K562 (cell line): ENCODE measurements around the gene EEFSEC. TPM values are rescaled to one million over a fixed set of nuclear protein-coding genes. Genes with fewer than 3 reads are reported as not detected.

Experiments used
- ATAC-seq: fragments of 200-7000 bp; cut with Tn5 transposase; 3 replicates; pipeline ENCODE4 v1.9.1; 2020; ENCODE audit warnings: moderate library complexity
- BruUV-seq: library from RNA; stranded (reverse); fragments of 400-500 nt; replicated peaks from 2 replicates; lab custom pipeline; 2021; lab: Mats Ljungman, UMichigan
- CTCF ChIA-PET: fragments of 300-600 bp; formaldehyde crosslinking; extraction: SDS; loops from one replicate; lab custom pipeline; 2021; ENCODE audit warnings: low intra/inter-chr PET ratio; lab: Yijun Ruan, JAX
- POLR2A ChIA-PET: fragments of 300-600, 350-650 bp; sonication (Branson Sonifier 250); formaldehyde crosslinking; extraction: SDS; loops from one replicate; lab custom pipeline; 2021; ENCODE audit warnings: antibody characterized with exemption, inconsistent platforms; lab: Yijun Ruan, JAX
- DNase-seq, 4 experiments: peaks; one replicate each; pipeline versions ENCODE4 v3.0.0 to v3.0.0-alpha.2; 2011 to 2018; ENCODE audit warnings: low spot score in 3 of 4, mixed read lengths in 3 of 4; ENCODE audit errors: extremely low read depth in 1 of 4
- FAIRE-seq: peaks from 2 replicates; lab custom pipeline; 2011; peaks lifted over from hg19 to GRCh38; lab: Jason Lieb, UNC
- H2AFZ ChIP-seq: 2 replicates; pipeline ENCODE4 v1.6.0; 2011; ENCODE audit warnings: low read depth, low read length, control low read depth, inconsistent platforms
- H3K27ac ChIP-seq: fragments of 200-600 bp; 3 replicates; pipeline ENCODE4 v1.8.0; 2011; ENCODE audit warnings: low read depth, mild to moderate bottlenecking, control low read depth, inconsistent platforms, low read length, moderate library complexity, mixed read lengths; ENCODE audit errors: extremely low read depth
- H3K27me3 ChIP-seq, 2 experiments: fragments of 300-600 bp in 1 of 2; 2 replicates in 1 of 2; 3 replicates in 1 of 2; pipeline versions ENCODE4 v1.6.0 to v1.8.0; 2011; ENCODE audit warnings: inconsistent platforms in 2 of 2, low read length in 2 of 2, mild to moderate bottlenecking in 1 of 2, mixed read lengths in 1 of 2, moderate library complexity in 1 of 2; ENCODE audit not compliant: control insufficient read depth in 2 of 2, insufficient read depth in 2 of 2
- H3K36me3 ChIP-seq: fragments of 300-600 bp; 3 replicates; pipeline ENCODE4 v1.8.0; 2011; ENCODE audit warnings: mild to moderate bottlenecking, low read length, inconsistent platforms; ENCODE audit not compliant: control insufficient read depth, insufficient read depth
- H3K4me1 ChIP-seq, 2 experiments: fragments of 200-600 bp in 1 of 2; replicated peaks in 1 of 2; 2 replicates in 1 of 2; 3 replicates in 1 of 2; pipeline versions ENCODE4 v1.5.1 to v1.8.0; 2011; ENCODE audit warnings: inconsistent platforms in 2 of 2, low read length in 2 of 2, mild to moderate bottlenecking in 1 of 2, mixed read lengths in 1 of 2, moderate library complexity in 1 of 2; ENCODE audit not compliant: control insufficient read depth in 2 of 2, insufficient read depth in 2 of 2
- H3K4me2 ChIP-seq: 2 replicates; pipeline ENCODE4 v1.6.1; 2011; ENCODE audit warnings: low read length, control low read depth, inconsistent platforms, mixed read lengths; ENCODE audit not compliant: insufficient read depth
- H3K4me3 ChIP-seq: fragments of 200-600 bp; sonication (generic), shearing (Covaris generic); 2 replicates; pipeline ENCODE4 v1.5.1; 2016; ENCODE audit warnings: control low read depth, inconsistent platforms
- H3K79me2 ChIP-seq: fragments of 200-600 bp; 3 replicates; pipeline ENCODE4 v1.8.0; 2011; ENCODE audit warnings: low read length, inconsistent platforms; ENCODE audit not compliant: control insufficient read depth, insufficient read depth
- H3K9ac ChIP-seq, 2 experiments: 2 replicates each; pipeline versions ENCODE4 v1.6.0 to v1.6.1; 2011; ENCODE audit warnings: low read depth in 2 of 2, low read length in 2 of 2, control low read depth in 1 of 2, inconsistent platforms in 1 of 2, mild to moderate bottlenecking in 1 of 2, mixed read lengths in 1 of 2; ENCODE audit not compliant: insufficient read depth in 1 of 2
- H3K9me1 ChIP-seq: one replicate; pipeline ENCODE4 v1.6.0; 2011; ENCODE audit warnings: inconsistent platforms, mild to moderate bottlenecking, low read length, moderate library complexity; ENCODE audit not compliant: control insufficient read depth, insufficient read depth
- H3K9me3 ChIP-seq: replicated peaks from 2 replicates; pipeline ENCODE4 v1.5.1; 2011; ENCODE audit warnings: low read depth, low read length, inconsistent platforms; ENCODE audit not compliant: control insufficient read depth, insufficient read depth
- H4K20me1 ChIP-seq: replicated peaks from 2 replicates; pipeline ENCODE4 v1.6.1; 2011; ENCODE audit warnings: low read length, inconsistent platforms, mixed read lengths; ENCODE audit not compliant: control insufficient read depth, insufficient read depth
- ATF1 ChIP-seq, 2 experiments: fragments of 450-650 bp in 1 of 2; IDR thresholded peaks; 2 replicates each; pipeline ENCODE4 v1.6.1; 2016; ENCODE audit warnings: missing compliant biosample characterization in 1 of 2, missing genetic modification characterization in 1 of 2
- DDX20 ChIP-seq: fragments of 450-650 bp; IDR thresholded peaks from 2 replicates; pipeline ENCODE4 v1.6.1; 2016; ENCODE audit warnings: missing genetic modification characterization, low read depth, mild to moderate bottlenecking, missing compliant biosample characterization, moderate library complexity
- ERF ChIP-seq: fragments of 450-650 bp; formaldehyde crosslinking; IDR thresholded peaks from 2 replicates; pipeline ENCODE4 v1.4.0; 2020; ENCODE audit warnings: mild to moderate bottlenecking, mixed read lengths
- FUS ChIP-seq: fragments of 200-400 bp; formaldehyde crosslinking; optimal IDR thresholded peaks from 2 replicates; pipeline ENCODE3; 2017; ENCODE audit warnings: low read depth, low read length
- KDM1A ChIP-seq, 2 experiments: fragments of 450-650 bp; IDR thresholded peaks; 2 replicates each; pipeline ENCODE4 v1.6.1; 2016; ENCODE audit warnings: mild to moderate bottlenecking in 2 of 2
- MTA2 ChIP-seq: fragments of 450-650 bp; IDR thresholded peaks from 2 replicates; pipeline ENCODE4 v1.6.1; 2016; ENCODE audit warnings: low read depth
- PHB ChIP-seq: fragments of 250-450 bp; sonication (Bioruptor Pico); IDR thresholded peaks from 2 replicates; pipeline ENCODE4 v1.5.0; 2021
- RB1 ChIP-seq: fragments of 450-650 bp; IDR thresholded peaks from 2 replicates; pipeline ENCODE4 v1.6.1; 2017; ENCODE audit warnings: low read depth, mild to moderate bottlenecking
- RBM22 ChIP-seq: fragments of 200-400 bp; formaldehyde crosslinking; IDR thresholded peaks from 2 replicates; pipeline ENCODE4 v1.6.1; 2018; ENCODE audit warnings: low read length, low read depth; ENCODE audit not compliant: poor library complexity, severe bottlenecking
- TBP ChIP-seq: optimal IDR thresholded peaks from 2 replicates; pipeline ENCODE3; 2011; ENCODE audit warnings: low read depth, low read length, improper control_type of control experiment
- ZKSCAN8 ChIP-seq: fragments of 200-800 bp; sonication (Bioruptor generic); IDR thresholded peaks from 2 replicates; pipeline ENCODE4 v1.6.1; 2016; ENCODE audit warnings: missing genetic modification characterization, missing compliant biosample characterization
- ZNF586 ChIP-seq: fragments of 450-650 bp; formaldehyde crosslinking; conservative IDR thresholded peaks from 2 replicates; pipeline ENCODE4 v1.4.0; 2020; ENCODE audit warnings: mild to moderate bottlenecking, moderate library complexity
- WGBS: fragments of 100-300 bp; shearing (Covaris generic); methylation state at CpG from one replicate; pipeline ENCODE4 v1.1.6; 2016; ENCODE audit warnings: low coverage, mixed read lengths; ENCODE audit not compliant: insufficient coverage; ENCODE audit errors: missing lambda C conversion rate; 5-methylcytosine and 5-hydroxymethylcytosine counted together
- in situ Hi-C: fragments of 300-500 bp; cut with MboI; formaldehyde crosslinking; loops from 4 replicates; pipeline ENCODE4 v1.15.0; 2018; ENCODE audit warnings: inconsistent platforms, mixed read lengths
- intact Hi-C: fragments of 100-400 bp; cut with micrococcal nuclease; formaldehyde crosslinking; loops from 2 replicates; pipeline ENCODE4 v1.14.2; 2022
- polyA plus RNA-seq, 8 experiments: library from polyadenylated mRNA; depleted of rRNA in 4 of 8; stranded (reverse) in 5 of 8; unstranded in 3 of 8; fragments of >200 nt; fragmentation: Nextera tagmentation in 2 of 8; fragmentation: Illumina TruSeq in 1 of 8; extraction: Ambion mirVana in 2 of 8; extraction: Trizol in 1 of 8; gene quantifications; 2 replicates each; pipeline versions ENCODE4 v1.2.1 to v1.2.3, GENCODE V29; 2011 to 2014; ENCODE audit warnings: inconsistent platforms in 1 of 8, missing spikeins in 1 of 8
- total RNA-seq, 7 experiments: library from RNA; depleted of rRNA in 6 of 7; stranded (reverse); fragments of >200 nt in 6 of 7; fragmentation: Illumina TruSeq in 2 of 7; extraction: Trizol in 2 of 7; gene quantifications; 2 replicates each; pipeline versions ENCODE4 v1.2.1 to v1.2.3, GENCODE V29; 2011 to 2021; ENCODE audit warnings: low replicate concordance in 1 of 7
- TF ChIP-seq, protein P1 (sequence below): fragments of 150-350 bp; IDR thresholded peaks from 2 replicates; pipeline ENCODE4 v1.6.1; 2014; ENCODE audit warnings: low read depth, mild to moderate bottlenecking, low read length, borderline replicate concordance
- TF ChIP-seq, protein P2 (sequence below): fragments of 450-650 bp; formaldehyde crosslinking; IDR thresholded peaks from 2 replicates; pipeline ENCODE4 v1.4.0; 2020; ENCODE audit warnings: mild to moderate bottlenecking, moderate library complexity
- TF ChIP-seq, protein P3 (sequence below): fragments of 250-450 bp; sonication (Bioruptor Pico); IDR thresholded peaks from 2 replicates; pipeline ENCODE4 v1.5.0; 2021; ENCODE audit warnings: mild to moderate bottlenecking, borderline replicate concordance

Gene EEFSEC
- total and polyA plus RNA-seq, 9 of the 15 experiments (the other 6 are each of a cell fraction or from before 2014, with no cell fraction given) = 0.35 to 11.8 (median 7.7) TPM

DNA sequence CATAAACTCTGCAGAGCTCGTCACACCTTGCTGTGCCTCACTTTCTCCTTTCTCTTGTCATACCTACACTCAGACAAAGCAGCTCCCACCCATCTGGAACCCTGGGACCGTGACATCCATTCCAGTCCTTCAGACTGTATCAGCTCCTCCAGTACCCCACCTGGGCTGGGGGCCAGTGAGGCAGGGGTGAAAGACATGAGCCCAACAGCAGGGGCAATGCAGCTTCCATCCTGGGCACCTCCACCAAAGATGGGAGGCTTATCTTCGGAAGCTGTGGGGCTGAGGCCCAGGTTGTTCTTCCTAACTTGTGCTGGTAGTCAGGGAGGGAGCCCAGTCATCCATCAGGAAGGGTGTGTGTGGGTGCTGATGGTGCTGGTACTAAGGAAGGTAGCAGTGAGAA lies 109.2 kb downstream of the EEFSEC start (continued):
- TF ChIP-seq, protein P1, sequence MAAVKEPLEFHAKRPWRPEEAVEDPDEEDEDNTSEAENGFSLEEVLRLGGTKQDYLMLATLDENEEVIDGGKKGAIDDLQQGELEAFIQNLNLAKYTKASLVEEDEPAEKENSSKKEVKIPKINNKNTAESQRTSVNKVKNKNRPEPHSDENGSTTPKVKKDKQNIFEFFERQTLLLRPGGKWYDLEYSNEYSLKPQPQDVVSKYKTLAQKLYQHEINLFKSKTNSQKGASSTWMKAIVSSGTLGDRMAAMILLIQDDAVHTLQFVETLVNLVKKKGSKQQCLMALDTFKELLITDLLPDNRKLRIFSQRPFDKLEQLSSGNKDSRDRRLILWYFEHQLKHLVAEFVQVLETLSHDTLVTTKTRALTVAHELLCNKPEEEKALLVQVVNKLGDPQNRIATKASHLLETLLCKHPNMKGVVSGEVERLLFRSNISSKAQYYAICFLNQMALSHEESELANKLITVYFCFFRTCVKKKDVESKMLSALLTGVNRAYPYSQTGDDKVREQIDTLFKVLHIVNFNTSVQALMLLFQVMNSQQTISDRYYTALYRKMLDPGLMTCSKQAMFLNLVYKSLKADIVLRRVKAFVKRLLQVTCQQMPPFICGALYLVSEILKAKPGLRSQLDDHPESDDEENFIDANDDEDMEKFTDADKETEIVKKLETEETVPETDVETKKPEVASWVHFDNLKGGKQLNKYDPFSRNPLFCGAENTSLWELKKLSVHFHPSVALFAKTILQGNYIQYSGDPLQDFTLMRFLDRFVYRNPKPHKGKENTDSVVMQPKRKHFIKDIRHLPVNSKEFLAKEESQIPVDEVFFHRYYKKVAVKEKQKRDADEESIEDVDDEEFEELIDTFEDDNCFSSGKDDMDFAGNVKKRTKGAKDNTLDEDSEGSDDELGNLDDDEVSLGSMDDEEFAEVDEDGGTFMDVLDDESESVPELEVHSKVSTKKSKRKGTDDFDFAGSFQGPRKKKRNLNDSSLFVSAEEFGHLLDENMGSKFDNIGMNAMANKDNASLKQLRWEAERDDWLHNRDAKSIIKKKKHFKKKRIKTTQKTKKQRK = no peak
- TF ChIP-seq, protein P2, sequence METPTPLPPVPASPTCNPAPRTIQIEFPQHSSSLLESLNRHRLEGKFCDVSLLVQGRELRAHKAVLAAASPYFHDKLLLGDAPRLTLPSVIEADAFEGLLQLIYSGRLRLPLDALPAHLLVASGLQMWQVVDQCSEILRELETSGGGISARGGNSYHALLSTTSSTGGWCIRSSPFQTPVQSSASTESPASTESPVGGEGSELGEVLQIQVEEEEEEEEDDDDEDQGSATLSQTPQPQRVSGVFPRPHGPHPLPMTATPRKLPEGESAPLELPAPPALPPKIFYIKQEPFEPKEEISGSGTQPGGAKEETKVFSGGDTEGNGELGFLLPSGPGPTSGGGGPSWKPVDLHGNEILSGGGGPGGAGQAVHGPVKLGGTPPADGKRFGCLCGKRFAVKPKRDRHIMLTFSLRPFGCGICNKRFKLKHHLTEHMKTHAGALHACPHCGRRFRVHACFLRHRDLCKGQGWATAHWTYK (CRISPR knock-in tag) = no peak
- TF ChIP-seq ZNF586 (CRISPR knock-in tag) = no peak
- TF ChIP-seq, all 486 proteins: peak for 0

DNA sequence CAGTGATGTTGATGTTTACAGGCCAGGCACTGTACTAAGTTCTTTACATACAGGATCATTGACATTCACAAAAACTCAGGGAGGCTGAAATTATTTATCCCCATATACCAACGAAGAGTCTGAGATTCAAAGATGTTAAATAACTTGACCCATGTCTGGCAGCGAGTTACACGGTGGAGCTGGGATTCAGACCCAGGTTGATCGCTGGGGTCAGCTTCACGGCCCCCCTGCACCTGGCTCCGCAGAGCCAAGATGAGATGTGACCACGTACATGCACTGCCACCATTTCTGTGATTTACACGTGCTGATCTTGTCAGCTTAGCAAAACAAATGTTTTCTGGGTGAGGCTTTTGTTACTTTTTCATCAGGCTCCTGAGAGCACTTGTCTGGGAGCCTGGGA lies 109.8 kb downstream of the EEFSEC start:
- Histone ChIP-seq H3K9me3 (peaks cover 2% of the 10 kb centered on the region; the same call in 1 of the 2 replicates), H3K9ac (no peak overlapping the region), H3K9me1 (no peaks in the 10 kb centered on the region), H4K20me1 (no peaks in the 10 kb centered on the region), H3K36me3 (peaks cover 2% of the 10 kb centered on the region; the same call in 1 of the 3 replicates), H2AFZ (no peak overlapping the region), H3K4me3 (no peak overlapping the region), H3K79me2 (no peaks in the 10 kb centered on the region), H3K27me3 (no peaks in the 10 kb centered on the region), H3K4me1 (peaks cover 0 to 4% of the 10 kb centered on the region in 2 experiments; a peak in 1 of 5 replicates), H3K27ac (no peak overlapping the region), H3K4me2 (no peak overlapping the region)
- no peak for FAIRE-seq
- intact Hi-C loops (no loop called here), in situ Hi-C loops (no loop called here)
- ChIA-PET CTCF (no interaction called here), POLR2A (no interaction called here)
- 73% methylated on average over 8 of the region's 8 CpGs for WGBS
- no peak for ATAC-seq
- no peak for DNase-seq
- no TSS peak for BruUV-seq
- TF ChIP-seq ERF (no peak), RB1 (no peak), DDX20 (tag) (no peak), FUS (no peak), RBM22 (no peak), ZKSCAN8 (no peak), ATF1 (CRISPR knock-in tag; IDR thresholded peaks at IDR 0.05) (no peak), ATF1 (tag; IDR thresholded peaks at IDR 0.05) (no peak), KDM1A (IDR thresholded peaks at IDR 0.05) (no peak), TBP (no peak), MTA2 (no peak), PHB (CRISPR knock-in tag) (no peak)
- TF ChIP-seq, protein P3, sequence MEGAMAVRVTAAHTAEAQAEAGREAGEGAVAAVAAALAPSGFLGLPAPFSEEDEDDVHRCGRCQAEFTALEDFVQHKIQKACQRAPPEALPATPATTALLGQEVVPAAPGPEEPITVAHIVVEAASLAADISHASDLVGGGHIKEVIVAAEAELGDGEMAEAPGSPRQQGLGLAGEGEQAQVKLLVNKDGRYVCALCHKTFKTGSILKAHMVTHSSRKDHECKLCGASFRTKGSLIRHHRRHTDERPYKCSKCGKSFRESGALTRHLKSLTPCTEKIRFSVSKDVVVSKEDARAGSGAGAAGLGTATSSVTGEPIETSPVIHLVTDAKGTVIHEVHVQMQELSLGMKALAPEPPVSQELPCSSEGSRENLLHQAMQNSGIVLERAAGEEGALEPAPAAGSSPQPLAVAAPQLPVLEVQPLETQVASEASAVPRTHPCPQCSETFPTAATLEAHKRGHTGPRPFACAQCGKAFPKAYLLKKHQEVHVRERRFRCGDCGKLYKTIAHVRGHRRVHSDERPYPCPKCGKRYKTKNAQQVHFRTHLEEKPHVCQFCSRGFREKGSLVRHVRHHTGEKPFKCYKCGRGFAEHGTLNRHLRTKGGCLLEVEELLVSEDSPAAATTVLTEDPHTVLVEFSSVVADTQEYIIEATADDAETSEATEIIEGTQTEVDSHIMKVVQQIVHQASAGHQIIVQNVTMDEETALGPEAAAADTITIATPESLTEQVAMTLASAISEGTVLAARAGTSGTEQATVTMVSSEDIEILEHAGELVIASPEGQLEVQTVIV (CRISPR knock-in tag) = no peak
